ENCODE data around the gene TMOD2.

TMOD2 gene

GRCh38 chr15:51736751-51737521, 14.5 kb upstream of the TMOD2 start:
- DNase-seq: peak; percentile 88

GRCh38 chr15:51737522-51738305, 13.7 kb upstream of the TMOD2 start, which contains the start of gene LYSMD2:
Gene LYSMD2, minus strand, starts transcription at chr15:51737655. Its CDS starts 33 bp downstream, at chr15:51737622.
- peak; percentile 86 for DNase-seq

GRCh38 chr15:51738553-51738952, 12.8 kb upstream of the TMOD2 start:
- no peak for DNase-seq

GRCh38 chr15:51739061-51739712, 12.2 kb upstream of the TMOD2 start:
- DNase-seq: peak; percentile 15

- no peak for DNase-seq
These were observed 2.1 kb upstream of the TMOD2 start for GRCh38 chr15:51749307-51749706.

GRCh38 chr15:51750186-51750585, 1.2 kb upstream of the TMOD2 start:
- DNase-seq: no peak

GRCh38 chr15:51751697-51752683, 593 bp downstream of the TMOD2 start:
- peak; percentile 79 for DNase-seq

- no peak for DNase-seq
These were observed 1.5 kb downstream of the TMOD2 start for GRCh38 chr15:51752888-51753287.

- no peak for DNase-seq
These were observed 2.9 kb downstream of the TMOD2 start for GRCh38 chr15:51754267-51754666.

- no peak for DNase-seq
These were observed 4.4 kb downstream of the TMOD2 start for GRCh38 chr15:51755790-51756189.

GRCh38 chr15:51756482-51756881, 5.1 kb downstream of the TMOD2 start:
- DNase-seq: no peak

- DNase-seq: peak; percentile 21
These were observed 6.1 kb downstream of the TMOD2 start for GRCh38 chr15:51757450-51757849.

GRCh38 chr15:51758645-51759044, 7.2 kb downstream of the TMOD2 start:
- DNase-seq: peak; percentile 82

GRCh38 chr15:51759557-51760070, 8.2 kb downstream of the TMOD2 start:
- peak; percentile 75 for DNase-seq

- peak; percentile 22 for DNase-seq
These were observed 9.4 kb downstream of the TMOD2 start for GRCh38 chr15:51760805-51761204.

- no peak for DNase-seq
These were observed 14.4 kb downstream of the TMOD2 start for GRCh38 chr15:51765751-51766150.

GRCh38 chr15:51766341-51766740, 14.9 kb downstream of the TMOD2 start:
- no peak for DNase-seq

- no peak for DNase-seq
These were observed 16.6 kb downstream of the TMOD2 start for GRCh38 chr15:51768018-51768417.

GRCh38 chr15:51770902-51771301, 19.5 kb downstream of the TMOD2 start:
- peak; percentile 38 for DNase-seq

- peak; percentile 96 for DNase-seq
These were observed 20.4 kb downstream of the TMOD2 start for GRCh38 chr15:51771773-51772172.

GRCh38 chr15:51774916-51775315, 23.5 kb downstream of the TMOD2 start:
- no peak for DNase-seq
